Measurements from ENCODE around the gene DDIAS.
"Not testable (repeated sequence)": the region's sequence is repeated elsewhere in the genome, so short reads cannot be mapped to it uniquely, and the experiment has no call there.

The DDIAS gene

GRCh38 chr11:82889133-82890001, 12.2 kb upstream of the DDIAS start:
- no peak for FAIRE-seq

- no peak for FAIRE-seq
These were observed 11.6 kb upstream of the DDIAS start for GRCh38 chr11:82890002-82890341.

- no peak for FAIRE-seq
These were observed 10.6 kb upstream of the DDIAS start for GRCh38 chr11:82890936-82891335.

GRCh38 chr11:82892611-82893169, 8.8 kb upstream of the DDIAS start:
- no peak for FAIRE-seq

- FAIRE-seq: no peak
These were observed 6.0 kb upstream of the DDIAS start for GRCh38 chr11:82895437-82896091.

- no peak for FAIRE-seq
These were observed 5.4 kb upstream of the DDIAS start for GRCh38 chr11:82896183-82896582.

- no peak for FAIRE-seq
These were observed 3.3 kb upstream of the DDIAS start for GRCh38 chr11:82898241-82898640.

- FAIRE-seq: no peak
These were observed 2.2 kb upstream of the DDIAS start for GRCh38 chr11:82899186-82899820.

- no peak for FAIRE-seq
These were observed 1.6 kb upstream of the DDIAS start for GRCh38 chr11:82899957-82900276.

- peak; percentile 23 for FAIRE-seq
These were observed 1.0 kb upstream of the DDIAS start, which contains the start of gene PRCP for GRCh38 chr11:82900277-82901164. TSS of gene PRCP (minus strand) at chr11:82900430. CDS start at chr11:82900402, 28 bp downstream.

- no peak for FAIRE-seq
These were observed 468 bp downstream of the DDIAS start for GRCh38 chr11:82901922-82902485.

GRCh38 chr11:82902880-82903279, 1.3 kb downstream of the DDIAS start:
- no peak for FAIRE-seq

GRCh38 chr11:82903843-82904586, 2.5 kb downstream of the DDIAS start:
- FAIRE-seq: no peak

- FAIRE-seq: peak; percentile 84
These were observed 4.7 kb downstream of the DDIAS start for GRCh38 chr11:82906236-82906635.

GRCh38 chr11:82906931-82907330, 5.4 kb downstream of the DDIAS start:
- FAIRE-seq: no peak

GRCh38 chr11:82907371-82907770, 5.8 kb downstream of the DDIAS start:
- FAIRE-seq: no peak

- no peak for FAIRE-seq
These were observed 6.8 kb downstream of the DDIAS start for GRCh38 chr11:82908311-82908710.

- no peak for FAIRE-seq
These were observed 7.6 kb downstream of the DDIAS start for GRCh38 chr11:82909015-82909640.

- not testable (repeated sequence) for FAIRE-seq
These were observed 18.2 kb downstream of the DDIAS start for GRCh38 chr11:82919786-82920185.

GRCh38 chr11:82920227-82920626, 18.7 kb downstream of the DDIAS start:
- FAIRE-seq: not testable (repeated sequence)
